H7 (cell line): ENCODE measurements around the gene MAP2K6. TPM values are rescaled to one million over a fixed set of nuclear protein-coding genes. Genes with fewer than 3 reads are reported as not detected.

ENCODE experiments used
- DNase-seq: peaks from one replicate; pipeline ENCODE4 v3.0.0; 2012
- H3K27me3 ChIP-seq: 2 replicates; pipeline ENCODE4 v1.6.0; 2011; ENCODE audit warnings: mild to moderate bottlenecking, low read length; ENCODE audit not compliant: control insufficient read depth, insufficient read depth
- H3K36me3 ChIP-seq: replicated peaks from 2 replicates; pipeline ENCODE4 v1.5.1; 2011; ENCODE audit warnings: low read length; ENCODE audit not compliant: control insufficient read depth, insufficient read depth
- H3K4me3 ChIP-seq: 2 replicates; pipeline ENCODE4 v1.5.1; 2011; ENCODE audit warnings: low read depth, mild to moderate bottlenecking, control low read depth, low read length, moderate library complexity; ENCODE audit not compliant: insufficient read depth
- total RNA-seq: library from RNA; depleted of rRNA; stranded (reverse); fragments of >200 nt; shearing (Covaris generic); gene quantifications from 2 replicates; pipeline ENCODE4 v1.2.3, GENCODE V29; 2014; rRNA removed

MAP2K6 gene
- 11.9 and 17.2 TPM in 2 replicates for total RNA-seq

DNA sequence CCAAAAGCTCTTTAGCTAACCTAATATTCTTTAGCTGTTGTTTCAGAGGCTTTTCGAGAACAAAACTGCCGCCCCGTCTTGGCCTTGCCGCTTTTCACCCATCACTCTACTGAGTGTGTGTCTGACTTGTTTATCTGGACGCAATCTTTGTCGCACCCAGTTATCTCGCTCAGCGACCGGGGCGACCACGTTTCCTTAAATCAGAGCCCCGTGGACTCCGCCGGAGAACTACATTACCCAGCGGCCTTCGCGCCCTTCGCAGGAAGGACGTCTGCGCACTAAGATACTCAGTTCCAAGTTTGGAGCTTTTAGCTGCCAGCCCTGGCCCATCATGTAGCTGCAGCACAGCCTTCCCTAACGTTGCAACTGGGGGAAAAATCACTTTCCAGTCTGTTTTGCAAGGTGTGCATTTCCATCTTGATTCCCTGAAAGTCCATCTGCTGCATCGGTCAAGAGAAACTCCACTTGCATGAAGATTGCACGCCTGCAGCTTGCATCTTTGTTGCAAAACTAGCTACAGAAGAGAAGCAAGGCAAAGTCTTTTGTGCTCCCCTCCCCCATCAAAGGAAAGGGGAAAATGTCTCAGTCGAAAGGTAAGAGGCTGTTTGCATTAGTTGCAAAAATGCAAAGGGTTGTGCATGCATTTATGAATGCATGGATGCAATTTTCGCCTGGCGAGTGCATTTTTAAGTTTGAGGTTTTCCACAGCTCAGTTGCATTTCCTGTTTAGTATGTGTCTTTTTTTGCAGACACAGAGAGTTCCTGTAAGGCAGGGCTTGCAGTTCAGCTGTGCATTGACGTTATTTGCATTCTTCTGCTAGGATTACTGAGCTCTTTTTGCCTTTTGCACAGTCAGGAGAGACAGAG, at the start of gene MAP2K6:
TSS of gene MAP2K6 (plus strand) at position 290 of the 867 bp plus-strand sequence. CDS start at position 578, 288 bp downstream.
- H3K27me3 ChIP-seq: no peaks in the 10 kb centered on the region
- H3K36me3 ChIP-seq: no peaks in the 10 kb centered on the region
- peak; percentile 59 for DNase-seq
- peak within 1 kb of the TSS; percentile 36 for H3K4me3 ChIP-seq

DNA sequence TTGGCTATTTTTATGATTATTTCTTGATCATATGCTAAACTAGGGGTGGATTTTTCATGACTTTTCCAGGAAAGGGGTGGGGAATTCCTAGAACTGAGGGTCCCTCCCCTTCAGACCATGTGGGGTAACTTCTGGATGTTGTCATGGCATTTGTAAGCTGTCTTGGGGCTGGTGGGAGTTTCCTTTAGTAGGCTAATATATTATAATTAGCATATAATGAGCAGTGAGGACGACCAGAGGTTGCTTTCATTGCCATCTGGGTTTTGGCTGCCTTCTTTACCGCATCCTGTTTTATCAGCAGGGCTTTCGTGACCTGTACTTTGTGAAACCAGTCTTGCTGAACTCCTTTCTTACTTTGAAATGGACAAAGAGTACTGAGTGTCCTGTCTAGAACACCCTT, 47.2 kb upstream of the MAP2K6 start:
- Histone ChIP-seq H3K36me3 (no peaks in the 10 kb centered on the region), H3K27me3 (no peaks in the 10 kb centered on the region), H3K4me3 (no peak overlapping the region)
- no peak for DNase-seq

DNA sequence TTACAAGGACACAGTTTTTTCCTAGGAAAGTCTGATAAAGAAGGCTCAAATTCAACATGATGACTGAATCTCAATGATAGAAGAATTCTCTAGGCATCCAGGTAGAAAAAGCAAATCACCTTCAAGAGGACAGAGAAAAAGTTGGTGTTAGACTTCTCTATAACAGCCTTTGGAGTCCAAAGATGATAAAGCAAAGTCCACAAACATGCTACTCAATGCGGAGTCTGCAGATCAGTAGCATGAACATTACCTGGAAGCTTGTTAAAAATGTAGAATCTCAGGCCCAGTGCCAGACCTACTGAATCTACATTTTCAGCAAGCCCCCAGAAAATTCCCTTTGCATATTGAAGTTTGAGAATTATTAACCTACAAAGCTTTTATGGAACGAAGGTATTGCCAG, 41.4 kb upstream of the MAP2K6 start:
- DNase-seq: no peak
- Histone ChIP-seq H3K4me3 (no peak overlapping the region), H3K36me3 (no peaks in the 10 kb centered on the region), H3K27me3 (no peaks in the 10 kb centered on the region)

GRCh38 chr17:69375229-69375628, 39.3 kb upstream of the MAP2K6 start:
- Histone ChIP-seq H3K27me3 (no peaks in the 10 kb centered on the region), H3K4me3 (no peak overlapping the region), H3K36me3 (no peaks in the 10 kb centered on the region)
- no peak for DNase-seq

DNA sequence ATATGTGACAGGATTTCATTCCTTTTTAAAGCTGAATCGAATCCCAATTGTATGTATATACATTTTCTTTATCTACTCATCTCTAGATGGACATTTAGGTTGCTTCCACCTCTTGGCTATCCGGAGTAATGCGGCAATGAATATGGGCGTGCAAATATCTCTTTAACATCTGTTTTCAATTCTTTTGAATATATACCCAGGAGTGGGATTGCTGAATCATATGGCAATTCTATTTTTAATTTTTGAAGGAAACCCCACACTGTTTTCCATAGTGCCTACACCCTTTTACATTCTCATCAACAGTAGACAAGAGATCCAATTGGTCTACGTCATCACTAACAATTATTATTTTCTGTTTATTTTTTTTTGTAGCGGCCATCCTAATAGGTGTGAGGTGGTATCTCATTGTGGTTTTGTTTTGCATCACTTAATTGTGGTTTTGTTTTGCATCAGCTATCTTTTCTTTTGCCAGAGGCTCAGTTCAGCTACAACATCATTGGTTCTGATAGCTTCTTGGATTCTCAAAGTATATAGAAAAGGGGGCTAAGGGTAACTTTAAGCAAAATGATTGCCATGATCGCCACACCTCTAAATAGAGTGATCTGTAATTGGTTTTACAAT, 25.6 kb upstream of the MAP2K6 start:
- DNase-seq: no peak
- no peak overlapping the region for H3K4me3 ChIP-seq
- no peaks in the 10 kb centered on the region for H3K27me3 ChIP-seq
- no peaks in the 10 kb centered on the region for H3K36me3 ChIP-seq

DNA sequence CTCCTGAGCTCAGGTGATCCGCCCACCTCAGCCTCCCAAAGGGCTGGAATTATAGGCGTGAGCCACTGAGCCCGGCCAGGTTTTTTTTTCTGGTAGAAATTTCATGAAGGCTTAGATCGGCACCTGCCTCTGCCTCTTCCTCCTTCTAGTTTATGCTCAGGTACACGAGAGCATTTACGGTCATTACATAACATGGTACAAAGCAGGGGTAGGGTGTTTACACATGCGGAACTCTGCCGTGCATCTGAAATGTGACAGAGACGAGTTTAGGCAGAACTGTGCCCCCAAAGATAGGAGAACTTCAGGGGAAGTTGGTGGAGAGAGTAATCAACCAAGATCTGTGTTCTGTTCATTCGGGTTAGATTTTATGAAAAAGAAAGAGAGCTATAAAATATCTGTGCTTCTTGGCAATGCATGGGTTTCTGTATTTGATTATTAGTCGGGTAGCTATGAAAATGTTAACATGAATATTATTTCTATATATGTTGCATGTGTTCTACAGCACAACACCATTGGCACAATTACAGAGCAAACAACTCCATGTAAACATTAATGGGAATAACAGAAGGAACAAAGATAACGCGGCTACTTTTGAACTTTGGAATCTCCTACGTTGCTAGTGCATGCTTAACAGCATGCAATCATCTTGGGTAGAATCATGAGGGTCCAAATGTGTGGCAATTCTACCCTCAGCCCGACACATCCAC, 23.5 kb upstream of the MAP2K6 start:
- H3K27me3 ChIP-seq: no peaks in the 10 kb centered on the region
- H3K36me3 ChIP-seq: no peaks in the 10 kb centered on the region
- no peak for DNase-seq
- H3K4me3 ChIP-seq: no peak overlapping the region

GRCh38 chr17:69401251-69401650, 13.2 kb upstream of the MAP2K6 start:
- Histone ChIP-seq H3K4me3 (no peak overlapping the region), H3K27me3 (no peaks in the 10 kb centered on the region), H3K36me3 (no peaks in the 10 kb centered on the region)
- no peak for DNase-seq

DNA sequence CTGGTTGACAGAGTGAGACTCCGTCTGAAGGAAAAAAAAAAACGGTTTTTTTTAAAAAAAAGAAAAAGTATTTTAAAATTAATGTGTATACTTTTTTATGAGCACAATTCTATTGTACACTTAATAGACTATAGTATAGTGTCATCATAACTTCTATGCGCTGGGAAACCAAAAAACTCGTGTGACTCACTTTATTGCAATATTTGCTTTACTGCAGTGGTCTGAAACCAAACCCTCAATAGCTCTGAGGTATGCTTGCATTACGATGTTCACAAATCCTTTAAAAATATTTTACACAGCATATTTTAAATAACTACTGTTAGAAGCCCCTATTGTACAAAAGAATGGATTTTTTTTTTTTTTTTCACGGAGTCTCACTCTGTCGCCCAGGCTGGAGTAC, 12.4 kb upstream of the MAP2K6 start:
- Histone ChIP-seq H3K27me3 (no peaks in the 10 kb centered on the region), H3K4me3 (no peak overlapping the region), H3K36me3 (no peaks in the 10 kb centered on the region)
- no peak for DNase-seq

DNA sequence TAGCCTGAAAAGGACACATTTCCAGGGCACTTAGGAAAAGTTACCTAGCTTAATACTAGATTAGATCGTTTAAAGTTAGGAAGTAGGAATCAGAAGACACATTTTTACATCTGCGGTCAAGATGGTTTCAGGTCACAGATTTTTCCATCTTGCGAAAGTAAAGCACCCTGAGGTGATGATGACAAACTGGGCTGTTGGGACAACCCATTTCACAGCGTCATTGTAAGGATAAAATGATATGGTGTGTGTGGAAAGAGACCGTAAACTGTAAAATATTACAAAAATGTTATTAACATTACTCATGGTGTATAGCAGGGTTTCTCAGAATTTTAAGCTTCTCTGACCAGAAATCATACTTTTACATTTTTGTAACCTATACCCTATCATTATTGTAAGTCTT, 10.1 kb upstream of the MAP2K6 start:
- Histone ChIP-seq H3K27me3 (no peaks in the 10 kb centered on the region), H3K36me3 (no peaks in the 10 kb centered on the region), H3K4me3 (no peak overlapping the region)
- DNase-seq: no peak

DNA sequence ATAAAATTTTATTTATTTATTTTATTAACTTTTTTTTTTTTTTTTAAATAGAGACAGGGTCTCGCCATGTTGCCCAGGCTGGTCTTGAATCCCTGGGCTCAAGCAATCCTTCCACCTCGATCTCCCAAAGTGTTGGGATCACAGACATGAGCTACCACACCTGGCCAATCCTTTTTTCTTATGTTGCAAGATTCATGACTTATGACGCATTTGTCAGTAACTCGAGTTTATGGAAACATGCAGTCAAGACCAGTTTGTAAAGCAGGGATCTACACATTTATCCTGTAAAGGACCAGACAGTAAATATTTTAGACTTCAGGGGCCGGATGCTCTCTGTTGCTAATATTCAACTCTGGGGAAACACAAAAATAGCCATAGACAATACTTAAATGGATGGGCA, 9.4 kb upstream of the MAP2K6 start:
- no peaks in the 10 kb centered on the region for H3K36me3 ChIP-seq
- no peak overlapping the region for H3K4me3 ChIP-seq
- DNase-seq: no peak
- no peaks in the 10 kb centered on the region for H3K27me3 ChIP-seq

DNA sequence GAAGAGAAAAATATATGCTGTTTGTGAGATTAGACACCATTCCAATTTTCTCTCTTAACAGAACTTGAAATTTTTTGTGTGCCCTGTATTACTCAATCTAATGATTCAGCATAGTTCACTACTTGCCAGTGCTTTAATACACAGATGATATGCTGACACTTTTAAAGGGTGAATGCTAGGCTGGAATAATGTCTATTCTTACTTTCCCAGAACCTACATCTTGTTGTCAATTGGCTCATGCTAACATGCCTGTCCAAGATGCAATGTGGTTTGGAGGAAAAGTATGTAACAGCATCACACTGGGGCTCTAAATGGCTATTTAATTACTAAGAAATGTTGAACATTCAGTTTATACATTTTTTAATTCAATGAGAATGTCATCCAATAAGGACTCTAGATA, 7.6 kb upstream of the MAP2K6 start:
- Histone ChIP-seq H3K27me3 (no peaks in the 10 kb centered on the region), H3K36me3 (no peaks in the 10 kb centered on the region), H3K4me3 (no peak overlapping the region)
- DNase-seq: no peak

GRCh38 chr17:69407759-69408158, 6.7 kb upstream of the MAP2K6 start:
- no peak for DNase-seq
- no peaks in the 10 kb centered on the region for H3K36me3 ChIP-seq
- H3K27me3 ChIP-seq: no peaks in the 10 kb centered on the region
- H3K4me3 ChIP-seq: no peak overlapping the region

- Histone ChIP-seq H3K27me3 (no peaks in the 10 kb centered on the region), H3K36me3 (no peaks in the 10 kb centered on the region), H3K4me3 (no peak overlapping the region)
- no peak for DNase-seq
Measured at GRCh38 chr17:69410671-69411070, 3.8 kb upstream of the MAP2K6 start.

DNA sequence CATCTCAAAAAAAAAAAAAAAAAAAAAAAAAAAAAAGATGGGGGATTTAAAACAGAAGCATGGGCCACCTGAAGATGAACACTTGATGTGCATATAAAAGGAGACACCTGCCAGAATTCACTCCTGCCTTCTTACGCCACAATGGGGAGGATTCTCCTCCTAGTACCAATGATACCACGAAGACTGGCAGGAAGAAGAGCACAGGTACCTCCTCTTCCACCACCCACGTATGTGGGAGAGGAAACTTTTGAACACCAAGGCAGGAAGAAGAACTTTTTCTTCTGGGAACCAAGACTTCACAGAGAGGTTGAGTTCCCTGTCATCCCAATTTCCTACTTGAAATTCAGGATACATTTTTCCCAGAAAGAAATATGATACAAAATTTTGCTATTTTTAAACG, 2.7 kb upstream of the MAP2K6 start:
- no peak for DNase-seq
- Histone ChIP-seq H3K4me3 (no peak overlapping the region), H3K36me3 (no peaks in the 10 kb centered on the region), H3K27me3 (no peaks in the 10 kb centered on the region)

DNA sequence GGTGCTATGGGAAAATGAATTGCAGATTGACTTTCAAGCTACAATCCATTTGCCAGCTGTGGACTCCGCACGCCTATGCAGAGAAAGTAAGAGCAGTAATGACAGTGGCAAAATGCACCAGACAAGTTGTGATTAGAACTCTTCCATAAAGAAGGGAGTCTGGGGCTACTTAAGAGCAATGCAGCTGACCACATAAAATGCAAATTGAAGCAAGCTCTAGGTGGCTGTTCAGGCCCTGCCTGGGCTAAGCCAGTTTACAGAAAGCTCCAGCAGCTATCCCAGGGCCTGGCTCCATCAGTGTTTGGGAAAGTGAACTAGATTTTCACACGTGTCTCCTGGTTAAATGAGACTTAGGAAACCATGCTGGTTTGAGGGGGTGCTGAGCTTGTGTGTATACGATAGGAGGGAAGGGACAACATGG, 2.2 kb upstream of the MAP2K6 start:
- no peaks in the 10 kb centered on the region for H3K36me3 ChIP-seq
- DNase-seq: no peak
- H3K27me3 ChIP-seq: no peaks in the 10 kb centered on the region
- H3K4me3 ChIP-seq: no peak overlapping the region
